ENCODE data around the gene COG1. TPM values are rescaled to one million over a fixed set of nuclear protein-coding genes. Genes with fewer than 3 reads are reported as not detected.

Gene COG1
- total RNA-seq, 1 donor, result 28.1 TPM

- TF ChIP-seq, protein P1, sequence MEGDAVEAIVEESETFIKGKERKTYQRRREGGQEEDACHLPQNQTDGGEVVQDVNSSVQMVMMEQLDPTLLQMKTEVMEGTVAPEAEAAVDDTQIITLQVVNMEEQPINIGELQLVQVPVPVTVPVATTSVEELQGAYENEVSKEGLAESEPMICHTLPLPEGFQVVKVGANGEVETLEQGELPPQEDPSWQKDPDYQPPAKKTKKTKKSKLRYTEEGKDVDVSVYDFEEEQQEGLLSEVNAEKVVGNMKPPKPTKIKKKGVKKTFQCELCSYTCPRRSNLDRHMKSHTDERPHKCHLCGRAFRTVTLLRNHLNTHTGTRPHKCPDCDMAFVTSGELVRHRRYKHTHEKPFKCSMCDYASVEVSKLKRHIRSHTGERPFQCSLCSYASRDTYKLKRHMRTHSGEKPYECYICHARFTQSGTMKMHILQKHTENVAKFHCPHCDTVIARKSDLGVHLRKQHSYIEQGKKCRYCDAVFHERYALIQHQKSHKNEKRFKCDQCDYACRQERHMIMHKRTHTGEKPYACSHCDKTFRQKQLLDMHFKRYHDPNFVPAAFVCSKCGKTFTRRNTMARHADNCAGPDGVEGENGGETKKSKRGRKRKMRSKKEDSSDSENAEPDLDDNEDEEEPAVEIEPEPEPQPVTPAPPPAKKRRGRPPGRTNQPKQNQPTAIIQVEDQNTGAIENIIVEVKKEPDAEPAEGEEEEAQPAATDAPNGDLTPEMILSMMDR (IDR thresholded peaks at IDR 0.05; ENCODE audit: insufficient read depth, low read length), result no peak
- no peak overlapping the region for H3K4me3 ChIP-seq (ENCODE audit: low read depth, low read length)
These were observed 35.9 kb downstream of the COG1 start for GRCh38 chr17:73228748-73229236.

GRCh38 chr17:73230088-73230487 lies 37.2 kb downstream of the COG1 start:
- H3K4me3 ChIP-seq (ENCODE audit: low read depth, low read length), result no peak overlapping the region
- DNase-seq (ENCODE audit: low read depth), result no peak
- TF ChIP-seq, protein P1 (IDR thresholded peaks at IDR 0.05; ENCODE audit: insufficient read depth, low read length), result no peak

More at GRCh38 chr17:73228748-73229236, 35.9 kb downstream of the COG1 start:
- peak; percentile 88 for DNase-seq (ENCODE audit: low read depth)

- peak overlapping the region; percentile 89 for H3K4me3 ChIP-seq (ENCODE audit: low read depth, low read length)
- DNase-seq (ENCODE audit: low read depth), result peak; percentile 32
- TF ChIP-seq, protein P1 (IDR thresholded peaks at IDR 0.05; ENCODE audit: insufficient read depth, low read length), result no peak
These were observed 38.5 kb downstream of the COG1 start for GRCh38 chr17:73231395-73231794.

- peak overlapping the region; percentile 89 for H3K4me3 ChIP-seq (ENCODE audit: low read depth, low read length)
- peak; percentile 91 for DNase-seq (ENCODE audit: low read depth)
- TF ChIP-seq, protein P1 (IDR thresholded peaks at IDR 0.05; ENCODE audit: insufficient read depth, low read length), result peak; percentile 25
These were observed 39.2 kb downstream of the COG1 start for GRCh38 chr17:73231841-73232586.

GRCh38 chr17:73232587-73233373 lies 39.9 kb downstream of the COG1 start:
- DNase-seq (ENCODE audit: low read depth), result peak; percentile 23
- TF ChIP-seq, protein P1 (IDR thresholded peaks at IDR 0.05; ENCODE audit: insufficient read depth, low read length), result no peak
- H3K4me3 ChIP-seq (ENCODE audit: low read depth, low read length), result peak overlapping the region; percentile 89

DNA sequence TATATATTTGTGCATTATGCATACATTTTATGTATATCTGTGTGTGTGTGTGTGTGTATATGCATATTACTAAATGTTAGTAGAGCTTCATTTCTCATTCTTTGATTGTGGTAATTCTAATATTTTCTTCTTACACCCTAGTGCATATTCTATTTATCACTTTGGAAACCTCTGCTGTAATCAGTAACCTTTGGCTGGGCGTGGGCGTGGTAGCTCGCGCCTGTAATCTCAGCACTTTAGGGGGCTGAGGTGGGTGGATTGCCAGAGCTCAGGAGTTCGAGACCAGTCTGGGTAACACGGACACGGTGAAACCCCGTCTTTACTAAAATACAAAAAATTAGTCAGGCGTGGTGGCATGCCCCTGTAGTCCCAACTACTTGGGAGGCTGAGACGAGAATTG lies 41.9 kb downstream of the COG1 start:
- TF ChIP-seq, protein P1 (IDR thresholded peaks at IDR 0.05; ENCODE audit: insufficient read depth, low read length), result no peak
- H3K4me3 ChIP-seq (ENCODE audit: low read depth, low read length), result no peak overlapping the region
- DNase-seq (ENCODE audit: low read depth), result no peak
